CD4-positive, alpha-beta T cell treated with Interferon gamma for 1 hour (primary cell): ENCODE measurements around the gene WASHC2C.
"Not testable (repeated sequence)": the region's sequence is repeated elsewhere in the genome, so short reads cannot be mapped to it uniquely, and the experiment has no call there.

Experiments used
- DNase-seq: peaks from one replicate; pipeline ENCODE4 v3.0.0-alpha.2; 2020

Gene WASHC2C

GRCh38 chr10:45771757-45772461, 44.8 kb downstream of the WASHC2C start:
- not testable (repeated sequence) for DNase-seq

- DNase-seq = not testable (repeated sequence)
Observed at GRCh38 chr10:45786217-45786616, 59.2 kb downstream of the WASHC2C start.

GRCh38 chr10:45787212-45787741, 60.2 kb downstream of the WASHC2C start:
- DNase-seq = not testable (repeated sequence)

GRCh38 chr10:45789991-45790390, 62.9 kb downstream of the WASHC2C start:
- not testable (repeated sequence) for DNase-seq

- DNase-seq = not testable (repeated sequence)
Observed at GRCh38 chr10:45790694-45791426, 63.8 kb downstream of the WASHC2C start.

GRCh38 chr10:45794761-45795160, 67.7 kb downstream of the WASHC2C start:
- DNase-seq = not testable (repeated sequence)

GRCh38 chr10:45803060-45804010, 76.3 kb downstream of the WASHC2C start:
- peak; percentile 18 for DNase-seq

- not testable (repeated sequence) for DNase-seq
Observed at GRCh38 chr10:45804996-45805395, 77.9 kb downstream of the WASHC2C start.

- no peak for DNase-seq
Observed at GRCh38 chr10:45809837-45810236, 82.8 kb downstream of the WASHC2C start.

- DNase-seq = no peak
Observed at GRCh38 chr10:45811075-45811474, 84.0 kb downstream of the WASHC2C start.

- DNase-seq = not testable (repeated sequence)
Observed at GRCh38 chr10:45812959-45813358, 85.9 kb downstream of the WASHC2C start.

GRCh38 chr10:45814146-45814545, 87.1 kb downstream of the WASHC2C start:
- not testable (repeated sequence) for DNase-seq

GRCh38 chr10:45817130-45817859, 90.2 kb downstream of the WASHC2C start:
- no peak for DNase-seq

- no peak for DNase-seq
Observed at GRCh38 chr10:45817912-45818311, 90.8 kb downstream of the WASHC2C start.

- no peak for DNase-seq
Observed at GRCh38 chr10:45819552-45819951, 92.5 kb downstream of the WASHC2C start.

- DNase-seq = not testable (repeated sequence)
Observed at GRCh38 chr10:45820107-45820830, 93.2 kb downstream of the WASHC2C start.

- not testable (repeated sequence) for DNase-seq
Observed at GRCh38 chr10:45822918-45823317, 95.9 kb downstream of the WASHC2C start.
